HG02885 (cell line): Measurements from ENCODE around the gene KASH5.

Experiments used
- ATAC-seq: cut with Tn5 transposase; IDR thresholded peaks from one replicate; pipeline ENCODE4 v1.9.1; 2021; ENCODE audit warnings: mild to moderate bottlenecking; ENCODE audit not compliant: unreplicated experiment, poor library complexity

Gene KASH5

GRCh38 chr19:49391581-49392399 lies 3.7 kb downstream of the KASH5 start:
- no peak for ATAC-seq

DNA sequence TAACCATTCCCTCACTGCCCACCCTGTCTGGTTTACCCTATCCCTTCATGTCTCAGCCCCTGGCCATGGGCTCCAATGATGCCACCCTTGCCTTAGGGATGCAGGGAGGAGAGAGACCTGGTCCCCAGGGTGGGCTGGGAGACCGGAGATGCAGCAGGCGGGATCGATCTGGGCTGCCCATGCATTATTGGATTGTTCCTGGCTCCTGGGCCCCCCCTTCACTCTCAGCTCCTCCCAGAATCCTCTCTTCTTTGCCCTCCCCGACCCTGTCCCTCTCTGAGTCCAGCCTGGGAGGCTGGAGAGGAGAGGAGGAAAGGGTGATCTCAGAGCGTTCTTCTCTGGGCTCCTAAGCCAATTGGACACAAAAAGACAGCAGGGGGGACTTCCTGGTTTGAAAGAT lies 5.8 kb downstream of the KASH5 start:
- no peak for ATAC-seq

DNA sequence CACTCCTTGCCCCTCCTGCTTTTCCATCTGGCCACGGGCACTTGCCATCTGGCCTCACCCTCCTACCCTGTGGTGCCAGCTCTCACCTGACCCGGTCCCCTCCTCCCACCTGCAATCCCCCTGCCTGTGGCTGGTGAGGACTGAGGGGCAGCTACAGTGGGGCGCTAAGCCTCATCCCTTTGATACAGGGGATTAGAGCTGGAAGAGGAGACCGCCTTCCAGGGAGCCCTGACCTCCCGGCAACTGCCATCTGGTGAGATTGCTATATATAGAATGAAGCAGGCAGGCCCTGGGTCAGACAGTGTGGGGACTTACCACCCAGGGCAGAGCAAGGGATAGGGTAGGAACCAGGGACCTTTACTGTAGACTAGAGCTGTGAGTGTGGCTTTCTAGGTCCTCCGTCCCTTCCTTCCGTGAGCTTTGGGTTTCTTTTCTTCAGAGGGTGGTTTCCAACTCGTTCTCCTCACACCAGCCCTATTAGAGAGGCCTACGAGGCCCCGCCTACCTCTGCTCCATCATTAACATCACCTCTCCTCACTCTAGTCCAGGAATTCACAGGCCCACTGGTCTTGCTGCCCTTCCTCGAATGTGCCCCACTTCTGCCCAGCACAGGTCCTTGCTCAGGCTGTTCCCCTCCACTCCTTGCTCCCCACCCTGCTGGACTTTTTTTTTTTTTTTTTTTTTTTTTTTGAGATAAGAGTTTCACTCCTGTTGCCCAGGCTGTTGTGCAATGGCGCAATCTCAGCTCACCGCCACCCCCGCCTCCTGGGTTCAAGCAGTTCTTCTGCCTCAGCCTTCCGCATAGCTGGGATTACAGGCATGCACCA lies 7.7 kb downstream of the KASH5 start:
- no peak for ATAC-seq

DNA sequence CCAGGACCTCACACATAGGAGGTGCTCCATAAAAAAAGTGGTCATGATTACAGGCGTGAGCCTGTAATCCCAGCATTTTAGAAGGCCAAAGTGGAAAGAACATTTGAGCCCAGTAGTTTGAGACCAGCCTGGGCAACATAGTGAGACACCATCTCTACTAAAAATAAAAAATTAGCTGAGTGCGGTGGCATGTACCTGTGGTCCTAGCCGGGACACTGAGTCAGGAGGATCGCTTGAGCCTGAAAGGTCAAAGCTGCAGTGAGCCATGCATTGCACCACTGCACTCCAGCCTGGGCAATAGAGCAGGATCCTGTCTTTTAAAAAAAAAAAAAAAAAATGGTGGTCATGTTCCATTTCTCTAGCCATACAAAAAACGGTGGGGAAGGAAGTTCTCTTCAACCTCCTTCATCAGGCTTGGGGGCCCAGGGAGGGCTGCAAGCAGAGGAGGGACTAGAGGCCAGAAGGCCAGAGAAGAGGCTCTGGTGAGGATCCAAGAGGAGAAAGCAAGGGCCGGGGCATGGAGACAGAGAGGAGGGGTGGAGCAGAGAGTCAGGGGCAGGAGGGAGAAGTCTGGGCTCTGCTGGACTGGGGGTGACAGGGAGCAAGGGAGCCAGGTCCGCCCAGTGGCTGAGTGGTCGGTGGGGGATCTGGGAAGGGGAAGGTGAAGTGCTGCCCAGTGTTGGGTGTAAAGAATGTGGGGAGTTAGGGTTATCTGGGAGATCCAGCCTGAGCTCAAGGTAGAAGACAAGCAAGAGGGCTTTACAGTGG lies 8.9 kb downstream of the KASH5 start:
- ATAC-seq = no peak

- ATAC-seq = no peak
Observed at GRCh38 chr19:49398001-49398615, 10.1 kb downstream of the KASH5 start.

GRCh38 chr19:49398931-49399330 lies 10.9 kb downstream of the KASH5 start:
- ATAC-seq = no peak

DNA sequence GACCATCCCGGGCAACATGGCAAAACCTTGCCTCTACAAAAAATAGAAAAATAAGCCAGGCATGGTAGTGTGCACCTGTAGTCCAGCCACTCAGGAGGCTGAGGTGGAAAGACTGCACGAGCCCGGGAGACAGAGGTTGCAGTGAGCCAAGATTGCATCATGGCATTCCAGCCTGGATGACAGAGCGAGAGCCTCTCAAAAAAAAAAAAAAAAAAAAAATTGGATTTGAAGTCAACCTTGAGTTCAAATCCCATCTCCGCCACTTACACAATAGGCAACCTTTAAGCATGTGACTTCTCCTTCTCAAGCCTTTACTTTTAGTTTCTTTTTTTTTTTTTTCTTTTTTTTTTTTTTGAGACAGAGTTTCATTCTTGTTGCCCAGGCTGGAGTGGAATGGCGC lies 12.0 kb downstream of the KASH5 start:
- ATAC-seq = no peak

GRCh38 chr19:49403404-49404187 lies 15.5 kb downstream of the KASH5 start:
- ATAC-seq = no peak

GRCh38 chr19:49407079-49407478 lies 19.0 kb downstream of the KASH5 start:
- no peak for ATAC-seq

- no peak for ATAC-seq
Observed at GRCh38 chr19:49407482-49408015, 19.5 kb downstream of the KASH5 start.

- ATAC-seq = no peak
Observed at GRCh38 chr19:49408816-49409440, 20.9 kb downstream of the KASH5 start.

GRCh38 chr19:49409441-49410029 lies 21.5 kb downstream of the KASH5 start:
- ATAC-seq = no peak

DNA sequence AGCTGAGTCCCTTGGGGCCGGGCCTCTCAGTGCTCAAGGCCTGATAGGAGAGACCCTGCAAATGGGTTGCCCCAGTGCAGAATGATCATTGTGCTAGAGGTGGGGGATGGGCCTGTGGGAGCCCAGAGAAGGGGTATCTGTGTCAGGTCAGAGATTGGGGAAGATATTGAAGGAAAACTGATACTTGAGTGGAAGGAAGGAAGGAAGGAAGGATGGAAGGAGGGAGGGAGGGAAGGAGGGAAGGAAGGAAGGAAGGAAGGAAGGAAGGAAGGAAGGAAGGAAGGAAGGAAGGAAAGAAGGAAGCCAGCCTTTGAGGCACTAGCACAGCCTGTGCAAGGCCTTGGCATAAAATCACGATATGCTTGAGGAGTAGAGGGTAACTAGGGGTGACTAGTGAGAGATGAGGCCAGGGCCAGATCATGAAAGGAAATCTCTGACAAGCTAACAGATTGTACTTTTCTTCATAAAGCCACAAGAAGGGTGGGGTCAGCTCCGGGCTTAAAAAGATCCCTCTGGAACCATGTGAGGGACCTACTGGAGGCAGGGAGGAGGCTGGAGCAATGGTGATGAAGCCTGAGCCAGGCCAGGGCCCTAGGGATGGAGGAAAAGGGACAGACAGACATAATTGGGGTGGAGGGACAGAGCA lies 23.8 kb downstream of the KASH5 start:
- no peak for ATAC-seq

GRCh38 chr19:49413348-49413747 lies 25.3 kb downstream of the KASH5 start:
- ATAC-seq = no peak

DNA sequence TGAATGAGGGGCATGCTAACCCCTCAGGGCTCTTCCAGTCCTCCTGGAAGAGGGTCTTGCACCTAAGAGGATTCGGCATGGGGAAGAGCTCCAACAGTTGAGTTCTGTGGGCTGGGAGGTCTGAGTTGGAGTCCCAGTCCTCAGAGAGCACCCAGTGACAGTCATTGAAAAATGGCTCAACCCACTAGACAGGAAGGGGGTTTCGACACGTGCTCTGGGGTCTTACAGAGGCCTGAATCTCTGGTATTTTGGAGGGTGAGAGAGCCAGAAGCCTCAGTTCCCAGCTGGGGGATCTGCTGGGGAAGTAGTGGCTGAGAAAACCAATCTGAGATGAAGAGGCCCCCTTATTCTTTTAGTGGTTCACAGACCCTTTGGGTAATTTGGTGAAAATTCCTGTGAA lies 26.2 kb downstream of the KASH5 start:
- ATAC-seq = no peak

- no peak for ATAC-seq
Observed at GRCh38 chr19:49415102-49415809, 27.2 kb downstream of the KASH5 start.

DNA sequence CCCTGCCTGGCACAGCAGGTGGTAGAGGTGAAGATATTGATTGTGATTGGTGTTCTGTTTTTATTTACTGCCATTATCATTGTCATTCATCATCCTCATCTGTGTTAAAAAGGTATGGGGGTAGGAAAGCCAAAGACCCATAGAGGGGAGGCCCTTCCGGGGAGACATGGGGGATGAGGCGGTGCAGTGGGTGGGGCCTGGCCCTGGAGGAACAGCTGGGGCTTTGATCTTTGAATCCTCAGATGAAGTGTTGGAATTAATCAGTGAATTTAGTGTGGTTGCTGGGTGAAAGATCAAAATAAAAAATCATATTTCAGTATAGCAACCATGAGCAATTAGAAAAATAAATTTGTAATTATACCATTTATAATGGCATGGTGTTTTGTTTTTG lies 27.8 kb downstream of the KASH5 start:
- ATAC-seq = no peak

GRCh38 chr19:49417088-49417487 lies 29.0 kb downstream of the KASH5 start:
- no peak for ATAC-seq
